HG03342 (cell line): ENCODE data around the gene F12.

Experiments
- ATAC-seq: cut with Tn5 transposase; IDR thresholded peaks from one replicate; pipeline ENCODE4 v1.9.1; 2021; ENCODE audit warnings: mild to moderate bottlenecking, moderate library complexity; ENCODE audit not compliant: unreplicated experiment

The F12 gene

GRCh38 chr5:177446200-177447065 is 37.1 kb upstream of the F12 start, which contains the start of gene PRR7:
TSS of gene PRR7 (plus strand) at chr5:177446814. CDS start at chr5:177455068, 8,254 bp downstream.
- ATAC-seq, result peak; percentile 56

DNA sequence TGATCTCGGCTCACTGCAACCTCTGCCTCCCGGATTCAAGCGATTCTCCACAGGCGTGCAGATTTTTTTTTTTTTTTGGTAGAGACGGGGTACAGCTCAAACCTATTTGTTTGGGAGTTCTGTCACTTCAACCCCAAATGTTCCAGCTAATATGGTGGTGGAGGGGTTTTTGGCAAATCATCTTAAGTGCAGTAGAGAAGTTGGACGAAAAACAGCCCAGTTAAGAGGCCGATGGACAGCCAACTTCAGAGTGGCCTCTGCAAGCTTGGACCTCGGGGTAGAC is 36.5 kb upstream of the F12 start:
- ATAC-seq, result no peak

GRCh38 chr5:177445052-177445916 is 35.9 kb upstream of the F12 start:
- no peak for ATAC-seq

GRCh38 chr5:177444106-177445051 is 35.0 kb upstream of the F12 start:
- ATAC-seq, result no peak

- no peak for ATAC-seq
Observed at GRCh38 chr5:177443144-177443983, 34.0 kb upstream of the F12 start.

DNA sequence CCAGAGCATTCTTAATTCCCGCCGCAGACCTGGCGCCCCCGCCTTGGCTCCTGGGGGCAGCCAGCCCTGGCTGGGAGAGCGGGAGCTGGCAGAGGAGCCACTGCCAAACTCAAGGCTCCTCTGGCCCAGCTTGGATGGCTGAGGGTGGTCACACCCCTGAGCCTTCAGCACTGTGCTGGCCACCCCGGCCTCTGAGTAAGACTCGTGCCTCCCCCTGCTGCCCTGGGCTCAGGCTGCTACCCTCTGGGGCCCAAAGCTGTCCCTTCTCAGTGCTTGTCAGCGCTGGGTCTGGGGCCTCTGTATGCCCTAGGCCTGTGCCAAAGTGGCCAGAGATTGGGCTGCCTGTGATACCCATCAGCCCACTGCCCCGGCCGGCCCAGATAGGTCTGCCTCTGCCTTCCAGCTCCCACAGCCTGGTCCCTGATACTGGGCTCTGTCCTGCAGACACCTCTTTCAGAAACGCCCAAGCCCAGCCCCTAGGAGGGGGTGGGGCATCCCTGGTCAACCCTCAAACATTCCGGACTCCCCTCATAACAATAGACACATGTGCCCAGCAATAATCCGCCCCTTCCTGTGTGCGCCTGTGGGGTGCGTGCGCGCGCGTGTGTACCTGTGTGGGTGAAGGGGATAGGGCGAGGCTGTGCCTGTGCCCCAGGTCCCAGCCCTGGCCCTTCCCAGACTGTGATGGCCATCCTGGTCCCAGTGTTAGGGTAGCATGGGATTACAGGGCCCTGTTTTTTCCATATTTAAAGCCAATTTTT is 32.9 kb upstream of the F12 start:
- ATAC-seq, result no peak

DNA sequence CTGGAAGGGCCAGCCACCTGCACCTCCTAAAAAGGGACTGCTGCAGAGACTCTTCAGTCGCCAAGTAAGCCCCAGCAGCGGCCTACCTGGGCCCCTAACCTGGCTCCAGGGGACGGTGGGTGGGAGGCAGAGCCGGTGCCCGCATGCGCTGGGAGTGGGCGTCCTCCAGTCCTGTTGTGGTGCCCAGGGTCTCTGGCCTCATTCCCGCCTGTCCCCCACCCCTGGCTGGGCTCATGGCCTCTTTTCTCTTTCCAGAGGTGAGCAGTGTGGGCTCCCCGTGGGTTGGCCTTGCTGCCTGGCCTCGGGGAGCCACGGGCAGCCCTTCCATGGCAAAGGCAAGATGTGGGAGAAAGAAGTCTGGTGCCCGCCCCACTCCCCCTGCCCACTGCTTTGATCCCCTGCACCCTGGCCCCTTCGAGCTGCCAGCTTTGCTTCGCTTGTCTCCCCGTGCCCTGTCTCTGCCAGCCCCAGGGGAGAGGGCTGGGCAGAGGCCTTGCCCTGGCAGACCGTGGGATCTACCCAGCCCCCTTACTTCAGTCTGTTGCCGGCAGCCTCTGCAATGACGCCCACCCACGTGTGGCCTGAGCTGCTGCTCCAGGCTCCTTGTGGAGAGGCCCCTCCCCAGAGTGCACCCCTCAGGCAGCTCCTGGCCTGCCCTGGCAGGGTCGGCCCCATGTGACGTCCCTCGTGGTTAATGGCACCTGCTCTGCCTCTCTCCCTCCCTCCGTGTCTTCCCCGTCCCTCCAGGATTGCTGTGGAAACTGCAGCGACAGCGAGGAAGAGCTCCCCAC is 31.8 kb upstream of the F12 start:
- ATAC-seq, result no peak

GRCh38 chr5:177440211-177440989 is 31.0 kb upstream of the F12 start:
- ATAC-seq, result no peak

- no peak for ATAC-seq
Observed at GRCh38 chr5:177439518-177440053, 30.2 kb upstream of the F12 start.

DNA sequence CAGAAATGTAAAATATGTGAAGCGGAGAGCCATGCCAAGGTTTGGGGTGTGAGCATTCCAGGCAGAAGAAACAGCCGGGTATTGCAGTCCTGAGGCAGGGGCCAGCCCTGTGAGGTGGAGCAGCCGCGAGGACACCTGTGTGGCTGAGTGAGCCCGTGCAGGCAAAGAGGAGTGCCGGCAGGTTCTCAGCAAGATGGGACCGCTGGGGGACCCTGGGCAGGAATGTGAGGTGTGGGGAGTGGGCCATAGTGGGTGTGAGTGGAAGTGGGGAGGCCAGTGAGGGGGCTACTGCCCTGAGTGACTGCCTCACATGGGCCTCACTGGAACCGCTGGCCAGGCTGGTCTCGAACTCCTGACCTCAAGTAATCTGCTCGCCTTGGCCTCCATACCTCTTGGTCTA is 29.1 kb upstream of the F12 start:
- ATAC-seq, result no peak

DNA sequence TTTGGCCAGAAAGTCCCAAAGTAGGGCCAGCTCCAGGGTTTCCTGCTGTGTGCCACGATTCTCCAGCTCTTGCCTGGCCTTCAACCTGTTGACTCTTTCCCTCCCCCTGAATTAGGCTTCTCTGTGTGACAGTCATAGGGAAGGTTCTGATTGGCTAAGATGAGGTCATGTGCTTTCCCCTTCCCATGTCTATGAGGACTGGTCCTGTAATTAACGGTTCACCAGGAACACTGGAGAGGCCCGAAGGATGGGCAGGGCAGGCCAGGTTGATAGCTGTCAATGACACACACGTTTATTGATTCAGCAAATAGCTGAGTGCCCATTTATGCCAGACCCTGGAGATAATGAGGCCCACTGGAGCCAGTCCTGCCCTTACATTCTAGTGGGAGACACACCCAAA is 28.3 kb upstream of the F12 start:
- no peak for ATAC-seq

DNA sequence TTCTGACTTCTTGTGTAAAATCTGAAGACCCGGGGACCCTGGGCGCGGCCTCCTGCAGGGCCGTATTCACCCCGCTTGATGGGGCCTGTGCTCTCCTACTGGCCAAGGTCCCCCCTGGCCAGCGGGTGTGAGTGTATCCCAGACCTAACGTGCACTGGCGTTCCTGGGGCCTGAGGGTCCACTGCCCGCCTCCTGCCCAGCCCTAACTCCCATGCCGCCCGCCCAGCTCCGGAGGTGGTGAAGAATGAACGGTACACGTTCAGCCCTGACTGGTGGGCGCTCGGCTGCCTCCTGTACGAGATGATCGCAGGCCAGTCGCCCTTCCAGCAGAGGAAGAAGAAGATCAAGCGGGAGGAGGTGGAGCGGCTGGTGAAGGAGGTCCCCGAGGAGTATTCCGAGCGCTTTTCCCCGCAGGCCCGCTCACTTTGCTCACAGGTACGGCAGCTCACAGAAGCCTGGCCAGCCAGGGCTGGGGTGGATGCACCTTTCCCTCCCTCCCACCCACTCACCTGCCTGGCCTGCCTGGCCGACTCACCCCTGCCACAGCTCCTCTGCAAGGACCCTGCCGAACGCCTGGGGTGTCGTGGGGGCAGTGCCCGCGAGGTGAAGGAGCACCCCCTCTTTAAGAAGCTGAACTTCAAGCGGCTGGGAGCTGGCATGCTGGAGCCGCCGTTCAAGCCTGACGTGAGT is 26.6 kb upstream of the F12 start:
- no peak for ATAC-seq

DNA sequence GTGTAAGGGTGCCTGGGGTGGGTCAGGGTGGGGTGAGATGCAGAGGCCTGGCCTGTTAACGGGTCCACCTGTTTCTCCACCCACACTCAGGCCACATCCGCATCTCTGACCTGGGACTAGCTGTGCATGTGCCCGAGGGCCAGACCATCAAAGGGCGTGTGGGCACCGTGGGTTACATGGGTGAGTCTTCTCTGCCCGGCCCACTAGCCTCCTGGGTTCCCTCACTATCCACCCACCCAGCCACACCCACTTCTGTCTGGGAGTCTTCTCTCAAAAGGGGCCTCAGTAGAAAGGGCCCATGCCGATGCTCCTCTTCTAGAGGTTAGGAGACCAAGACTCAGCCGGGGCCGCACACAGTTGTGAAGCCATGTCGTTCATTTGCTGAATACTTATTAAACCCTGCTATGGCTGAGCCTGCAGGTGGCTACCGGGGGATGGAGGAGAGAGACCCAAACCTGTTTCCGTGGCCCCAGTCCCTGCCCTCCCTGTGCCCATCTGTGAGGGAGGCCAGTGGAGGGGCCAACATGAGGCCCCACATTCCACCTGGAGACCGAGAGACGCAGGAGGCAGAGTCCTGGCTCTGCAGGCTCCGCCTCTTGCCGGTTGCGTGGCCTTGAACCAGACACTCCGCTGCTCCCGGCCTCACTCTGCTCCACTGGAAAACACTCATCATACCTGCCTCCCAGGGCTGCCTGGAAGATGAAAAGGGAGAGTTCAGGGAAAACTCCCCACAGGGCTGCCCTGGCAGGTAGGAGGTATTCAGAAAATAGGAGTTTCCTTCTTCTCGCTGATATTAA is 25.8 kb upstream of the F12 start:
- ATAC-seq, result no peak

- ATAC-seq, result no peak
Observed at GRCh38 chr5:177434437-177434836, 25.1 kb upstream of the F12 start.

DNA sequence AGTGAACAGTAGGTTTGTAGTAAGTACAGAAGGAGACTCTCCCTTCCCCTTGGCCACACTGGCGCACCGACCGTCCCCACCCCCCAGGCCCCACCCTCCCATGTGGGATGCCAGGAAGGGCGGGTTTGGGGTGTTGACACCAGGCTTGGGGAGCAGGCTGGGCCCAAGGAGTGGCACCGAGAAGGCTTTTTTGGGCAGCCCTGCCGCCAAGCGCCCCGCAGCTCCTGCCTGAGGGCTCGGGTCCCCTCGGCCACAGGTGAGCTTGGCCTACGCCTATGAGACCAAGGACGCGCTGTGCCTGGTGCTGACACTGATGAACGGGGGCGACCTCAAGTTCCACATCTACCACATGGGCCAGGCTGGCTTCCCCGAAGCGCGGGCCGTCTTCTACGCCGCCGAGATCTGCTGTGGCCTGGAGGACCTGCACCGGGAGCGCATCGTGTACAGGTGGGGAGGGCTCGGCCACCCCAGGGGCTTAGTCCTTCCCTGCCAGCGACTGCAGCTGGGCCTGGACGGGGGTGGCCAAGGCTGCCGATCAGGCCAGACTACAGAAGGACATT is 24.4 kb upstream of the F12 start:
- no peak for ATAC-seq
